Upper lobe of left lung (tissue), 6 donors: ENCODE measurements around the gene PPP3CA. TPM values are rescaled to one million over a fixed set of nuclear protein-coding genes. Genes with fewer than 3 reads are reported as not detected.

Experiments
- ATAC-seq, 2 donors: fragments of 200-7000 bp; cut with Tn5 transposase; one replicate each; pipeline ENCODE4 v1.9.1; 2022; ENCODE audit warnings: mild to moderate bottlenecking in 2 of 2, moderate library complexity in 2 of 2; ENCODE audit not compliant: low FRiP score in 2 of 2
- DNase-seq, 2 donors: peaks; one replicate each; pipeline ENCODE4 v3.0.0-alpha.2; 2019 to 2020
- H3K27ac ChIP-seq, 4 donors: fragments of 200-600 bp; sonication (generic); one replicate each; pipeline ENCODE4 v1.5.1; 2016 to 2019
- H3K27me3 ChIP-seq, 4 donors: fragments of 200-600 bp; sonication (generic); one replicate each; pipeline ENCODE4 v1.5.1; 2017 to 2019
- H3K36me3 ChIP-seq, 4 donors: fragments of 200-600 bp; sonication (generic); one replicate each; pipeline ENCODE4 v1.5.1; 2016 to 2019
- H3K4me1 ChIP-seq, 4 donors: fragments of 200-600 bp; sonication (generic); one replicate each; pipeline ENCODE4 v1.5.1; 2018 to 2019
- H3K4me3 ChIP-seq, 4 donors: fragments of 200-600 bp; sonication (generic); one replicate each; pipeline ENCODE4 v1.5.1; 2017 to 2019; ENCODE audit warnings: mild to moderate bottlenecking in 2 of 4, moderate library complexity in 1 of 4
- H3K9me3 ChIP-seq, 4 donors: fragments of 200-600 bp; sonication (generic); one replicate each; pipeline ENCODE4 v1.5.1; 2018 to 2019
- CTCF ChIP-seq, 6 experiments: fragments of 450-650 bp in 4 of 6; fragments of 200-600 bp in 2 of 6; sonication (generic) in 2 of 6; IDR thresholded peaks; one replicate each; pipeline ENCODE4 v1.5.1; 2016 to 2019; ENCODE audit warnings: antibody characterized with exemption in 6 of 6
- EP300 ChIP-seq, 4 donors: sonication (generic); formaldehyde crosslinking; IDR thresholded peaks; one replicate each; pipeline ENCODE4 v1.5.1; 2017; ENCODE audit warnings: antibody characterized with exemption in 4 of 4, control low read depth in 2 of 4
- POLR2A ChIP-seq, 4 donors: fragments of 450-650 bp; IDR thresholded peaks; one replicate each; pipeline ENCODE4 v1.5.1; 2016 to 2017; ENCODE audit warnings: antibody characterized with exemption in 4 of 4, mild to moderate bottlenecking in 2 of 4
- POLR2AphosphoS5 ChIP-seq, 2 donors: sonication (generic); formaldehyde crosslinking; IDR thresholded peaks; one replicate each; pipeline ENCODE4 v1.5.1; 2017; ENCODE audit warnings: antibody characterized with exemption in 2 of 2
- WGBS, 2 donors: methylation state at CpG; one replicate each; pipeline ENCODE4 v1.1.5; 2017 to 2018; 5-methylcytosine and 5-hydroxymethylcytosine counted together
- total RNA-seq, 6 donors: library from RNA; depleted of rRNA in 4 of 6; stranded (reverse); fragments of >200 nt in 4 of 6; gene quantifications; one replicate each; pipeline versions ENCODE4 v1.1.0 to v1.2.1, GENCODE V29; 2016 to 2021
- donor health status: DM: no; HTN: no; CAD: no; lungs with moderate emphysema.
- donor health status: DM: no; HTN: yes; CAD: no; lungs with severe emphysema.

The PPP3CA gene
- total RNA-seq, 6 donors from 2014 or later: 28.3 to 62.0 (median 50.0) TPM

- Histone ChIP-seq H3K4me3 (no peak overlapping the region), H3K27ac (no peak overlapping the region), H3K9me3 (no peaks in the 10 kb centered on the region), H3K4me1 (peaks cover 0 to 3% (median 0%) of the 10 kb centered on the region in 4 donors), H3K27me3 (no peaks in the 10 kb centered on the region), H3K36me3 (peaks cover 0 to 8% (median 0%) of the 10 kb centered on the region in 4 donors)
- TF ChIP-seq EP300 (IDR thresholded peaks at IDR 0.05) (no peak), POLR2AphosphoS5 (IDR thresholded peaks at IDR 0.05) (no peak), POLR2A (IDR thresholded peaks at IDR 0.05) (no peak), CTCF (IDR thresholded peaks at IDR 0.05) (no peak)
- DNase-seq (no peak), ATAC-seq (no peak)
- 83 to 91% methylated on average over 2 of the region's 2 CpGs for WGBS, 2 donors
Measured at GRCh38 chr4:101074326-101074725, 273.0 kb downstream of the PPP3CA start.

GRCh38 chr4:101071241-101071640 lies 276.1 kb downstream of the PPP3CA start:
- TF ChIP-seq CTCF (IDR thresholded peaks at IDR 0.05) (no peak), POLR2A (IDR thresholded peaks at IDR 0.05) (no peak)
- H3K9me3 ChIP-seq: no peaks in the 10 kb centered on the region
- DNase-seq (no peak), ATAC-seq (no peak)
- 86 to 88% methylated on average over 1 of the region's 1 CpG for WGBS, 2 donors
- no peak overlapping the region for H3K4me3 ChIP-seq
- no peaks in the 10 kb centered on the region for H3K27me3 ChIP-seq
- no peak overlapping the region for H3K27ac ChIP-seq
- H3K36me3 ChIP-seq: peaks cover 0 to 8% (median 0%) of the 10 kb centered on the region in 4 donors
- H3K4me1 ChIP-seq: peaks cover 0 to 3% (median 0%) of the 10 kb centered on the region in 4 donors

GRCh38 chr4:101068115-101068514 lies 279.2 kb downstream of the PPP3CA start:
- ATAC-seq: no peak
- no peak overlapping the region for H3K27ac ChIP-seq
- no peak for DNase-seq
- no peak for TF ChIP-seq CTCF (IDR thresholded peaks at IDR 0.05)
- TF ChIP-seq EP300 (IDR thresholded peaks at IDR 0.05): no peak
- no peak for TF ChIP-seq POLR2A (IDR thresholded peaks at IDR 0.05)
- TF ChIP-seq POLR2AphosphoS5 (IDR thresholded peaks at IDR 0.05): no peak
- WGBS, 2 donors: 85 to 89% methylated on average over 3 of the region's 3 CpGs
- H3K36me3 ChIP-seq: peaks cover 0 to 8% (median 0%) of the 10 kb centered on the region in 4 donors
- H3K27me3 ChIP-seq: no peaks in the 10 kb centered on the region
- H3K4me3 ChIP-seq: no peak overlapping the region
- H3K9me3 ChIP-seq: no peaks in the 10 kb centered on the region
- peaks cover 0 to 3% (median 0%) of the 10 kb centered on the region in 4 donors for H3K4me1 ChIP-seq

- Histone ChIP-seq H3K27me3 (no peaks in the 10 kb centered on the region), H3K27ac (no peak overlapping the region), H3K9me3 (no peaks in the 10 kb centered on the region), H3K4me3 (no peak overlapping the region), H3K36me3 (peaks cover 0 to 8% (median 0%) of the 10 kb centered on the region in 4 donors), H3K4me1 (peaks cover 0 to under 1% (median 0%) of the 10 kb centered on the region in 4 donors)
- WGBS, 2 donors: 95 to 98% methylated on average over 5 of the region's 5 CpGs
- DNase-seq (no peak), ATAC-seq (no peak)
- TF ChIP-seq POLR2AphosphoS5 (IDR thresholded peaks at IDR 0.05): no peak
Measured at GRCh38 chr4:101067383-101067782, 279.9 kb downstream of the PPP3CA start.

GRCh38 chr4:101066626-101067170 lies 280.6 kb downstream of the PPP3CA start:
- no peak for ATAC-seq
- no peaks in the 10 kb centered on the region for H3K9me3 ChIP-seq
- H3K27me3 ChIP-seq: no peaks in the 10 kb centered on the region

More at GRCh38 chr4:101066626-101067170, 280.6 kb downstream of the PPP3CA start:
- no peak for DNase-seq
- Histone ChIP-seq H3K4me1 (no peaks in the 10 kb centered on the region), H3K36me3 (peaks cover 0 to 8% (median 0%) of the 10 kb centered on the region in 4 donors), H3K4me3 (no peak overlapping the region), H3K27ac (no peak overlapping the region)
- TF ChIP-seq EP300 (IDR thresholded peaks at IDR 0.05) (no peak), CTCF (IDR thresholded peaks at IDR 0.05) (no peak), POLR2A (IDR thresholded peaks at IDR 0.05) (no peak), POLR2AphosphoS5 (IDR thresholded peaks at IDR 0.05) (no peak)
- 90 to 93% methylated on average over 6 of the region's 6 CpGs for WGBS, 2 donors
